HG03432 (cell line): ENCODE data around the gene SETD5.
A peak's percentile ranks its signal among the peaks of the same experiment; 100 is the strongest.
"Not testable (repeated sequence)": the region's sequence is repeated elsewhere in the genome, so short reads cannot be mapped to it uniquely, and the experiment has no call there.

Experiments
- ATAC-seq: cut with Tn5 transposase; IDR thresholded peaks from one replicate; pipeline ENCODE4 v1.9.1; 2021; ENCODE audit warnings: mild to moderate bottlenecking, moderate library complexity; ENCODE audit not compliant: unreplicated experiment

SETD5 gene

GRCh38 chr3:9448643-9449042 is 51.2 kb downstream of the SETD5 start:
- no peak for ATAC-seq

DNA sequence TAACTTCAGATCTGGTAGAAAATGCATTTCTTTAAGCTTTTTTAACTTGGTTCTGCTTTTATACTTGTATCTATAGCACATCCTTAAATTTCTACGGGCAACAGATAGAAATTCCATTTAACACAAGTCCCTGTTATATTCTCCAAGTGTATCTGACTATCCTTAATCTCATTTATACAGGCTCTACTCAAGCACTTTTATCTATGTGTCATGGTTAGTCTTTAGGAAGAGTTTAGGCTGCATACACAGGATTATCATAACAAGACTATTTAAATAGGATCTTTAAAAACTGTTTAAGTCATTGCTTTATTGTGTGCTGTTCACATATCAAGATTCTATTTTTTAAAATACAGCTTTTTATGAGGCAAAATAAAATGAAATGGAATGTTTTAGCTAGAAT is 52.7 kb downstream of the SETD5 start:
- no peak for ATAC-seq

- ATAC-seq, result no peak
Observed at GRCh38 chr3:9450991-9451390, 53.6 kb downstream of the SETD5 start.

- no peak for ATAC-seq
Observed at GRCh38 chr3:9452417-9452816, 55.0 kb downstream of the SETD5 start.

DNA sequence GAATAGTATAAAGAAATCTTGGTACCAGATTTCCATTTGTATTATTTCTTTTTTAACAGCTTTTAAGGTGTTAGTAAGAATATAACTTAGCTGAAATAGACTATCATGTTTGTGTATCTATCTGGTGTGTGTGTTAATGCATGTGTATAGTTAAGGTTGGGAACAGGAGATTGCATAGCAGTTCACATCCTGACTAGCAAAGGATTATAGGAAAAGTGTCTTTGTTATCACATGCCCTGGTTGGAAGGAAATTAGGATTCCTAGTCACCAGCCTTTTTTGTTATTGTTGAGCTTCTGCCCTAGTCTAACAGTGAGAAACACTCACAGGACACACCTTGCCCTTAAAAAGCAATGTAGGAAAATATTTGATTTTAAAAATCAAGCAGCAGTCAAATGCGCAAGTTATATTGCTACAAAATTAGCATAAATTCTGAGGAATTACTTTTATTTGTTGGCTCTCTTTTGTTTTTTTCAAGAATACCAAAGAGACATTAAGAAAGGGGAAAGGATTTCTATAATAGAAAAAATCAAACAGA is 58.2 kb downstream of the SETD5 start:
- ATAC-seq, result no peak

DNA sequence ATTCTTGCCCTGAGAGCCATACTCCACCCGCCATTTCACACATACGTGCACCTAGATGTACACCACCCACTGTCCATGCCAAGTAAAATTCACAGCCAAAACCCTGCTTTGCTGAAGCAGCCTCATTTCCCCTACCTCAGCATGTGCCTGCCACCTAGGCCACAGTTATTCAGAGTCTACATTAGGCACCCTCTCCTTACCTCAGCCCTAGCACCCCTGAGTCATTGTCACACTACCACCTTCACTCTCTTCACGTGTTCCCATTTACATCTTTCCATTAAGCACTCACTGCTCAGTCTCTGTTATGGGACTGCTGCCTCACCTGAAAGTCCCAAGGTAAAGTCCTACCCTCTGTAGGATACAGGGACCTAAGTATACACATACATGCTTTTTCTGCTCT is 70.0 kb downstream of the SETD5 start:
- no peak for ATAC-seq

DNA sequence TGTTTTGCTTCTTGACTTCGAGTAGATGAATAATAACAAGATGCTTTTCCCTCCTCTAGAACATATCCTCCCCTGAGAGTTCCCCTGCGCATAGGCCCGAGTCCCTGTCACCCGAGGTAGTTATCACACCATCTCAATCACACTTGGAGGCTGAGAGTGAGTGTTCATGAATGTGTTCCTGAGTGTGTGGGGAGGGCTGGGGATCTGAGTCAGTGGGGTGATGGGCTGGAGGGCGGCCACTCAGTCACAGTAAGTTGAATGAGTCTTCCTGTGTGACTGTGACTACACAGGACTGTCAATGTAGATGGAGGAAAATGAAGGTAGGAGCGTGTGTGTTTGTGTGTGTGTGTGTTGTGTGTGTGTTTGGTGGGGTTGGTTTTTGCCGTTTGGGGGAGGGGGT is 71.0 kb downstream of the SETD5 start:
- no peak for ATAC-seq

GRCh38 chr3:9469986-9470385 is 72.6 kb downstream of the SETD5 start:
- no peak for ATAC-seq

- no peak for ATAC-seq
Observed at GRCh38 chr3:9473496-9474065, 76.2 kb downstream of the SETD5 start.

DNA sequence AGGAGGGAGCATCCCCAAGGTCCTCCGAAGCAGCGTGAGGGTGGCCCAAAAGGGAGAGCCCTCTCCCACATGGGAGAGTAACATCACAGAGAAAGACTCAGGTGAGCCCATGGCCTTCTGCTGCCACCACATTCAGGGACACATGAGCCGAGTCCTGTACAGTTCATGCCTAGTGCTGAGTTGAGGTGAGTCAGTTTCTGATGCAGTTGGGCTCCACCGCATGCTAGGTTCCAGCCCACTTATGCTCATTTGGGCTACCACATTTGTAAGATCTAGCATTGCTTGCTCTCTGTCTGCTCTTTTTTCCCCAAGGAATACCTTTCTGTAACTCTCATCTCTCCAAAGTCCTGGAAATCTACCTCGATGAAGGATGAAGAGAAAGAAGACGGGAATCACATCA is 77.1 kb downstream of the SETD5 start:
- no peak for ATAC-seq

- ATAC-seq, result no peak
Observed at GRCh38 chr3:9476935-9477334, 79.5 kb downstream of the SETD5 start.

DNA sequence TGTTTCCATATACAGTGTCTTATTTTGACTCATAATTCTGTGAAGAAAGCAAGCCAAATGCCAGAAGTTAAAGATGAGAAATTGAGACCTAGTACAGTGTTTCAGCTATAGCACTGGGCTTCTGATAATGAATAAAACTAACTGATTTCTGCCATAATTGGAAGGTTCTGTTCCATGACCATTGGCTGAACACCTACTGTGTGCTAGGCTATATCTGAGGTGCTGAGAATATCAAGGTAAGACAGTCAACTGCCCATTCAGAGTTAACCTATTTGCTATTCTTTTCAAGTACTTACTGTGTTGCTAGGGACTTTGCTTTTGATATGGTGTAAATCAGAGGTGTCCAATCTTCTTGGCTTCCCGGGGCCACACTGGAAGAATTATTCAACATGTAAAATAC is 82.8 kb downstream of the SETD5 start:
- ATAC-seq, result no peak

DNA sequence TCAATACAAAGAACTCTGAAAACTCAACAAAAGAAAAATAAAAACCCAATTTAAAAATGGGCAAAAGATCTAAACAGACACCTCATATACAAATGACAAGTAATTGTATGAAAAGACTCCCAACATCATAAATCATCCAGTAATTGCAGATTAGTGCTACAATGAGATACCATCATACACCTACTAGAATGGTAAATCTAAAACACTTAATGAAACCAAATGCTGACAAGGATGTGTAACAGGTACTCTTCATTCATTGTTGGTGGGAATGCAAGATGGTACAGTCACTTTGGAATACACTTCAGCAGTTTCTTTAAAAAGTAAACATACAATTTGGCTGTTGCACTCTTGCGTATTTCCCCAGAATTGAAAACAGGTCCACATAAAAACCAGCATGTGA is 87.8 kb downstream of the SETD5 start:
- no peak for ATAC-seq

GRCh38 chr3:9491506-9491905 is 94.1 kb downstream of the SETD5 start:
- ATAC-seq, result no peak

GRCh38 chr3:9494036-9494435 is 96.6 kb downstream of the SETD5 start:
- not testable (repeated sequence) for ATAC-seq

GRCh38 chr3:9496893-9497292 is 99.5 kb downstream of the SETD5 start:
- ATAC-seq, result no peak

DNA sequence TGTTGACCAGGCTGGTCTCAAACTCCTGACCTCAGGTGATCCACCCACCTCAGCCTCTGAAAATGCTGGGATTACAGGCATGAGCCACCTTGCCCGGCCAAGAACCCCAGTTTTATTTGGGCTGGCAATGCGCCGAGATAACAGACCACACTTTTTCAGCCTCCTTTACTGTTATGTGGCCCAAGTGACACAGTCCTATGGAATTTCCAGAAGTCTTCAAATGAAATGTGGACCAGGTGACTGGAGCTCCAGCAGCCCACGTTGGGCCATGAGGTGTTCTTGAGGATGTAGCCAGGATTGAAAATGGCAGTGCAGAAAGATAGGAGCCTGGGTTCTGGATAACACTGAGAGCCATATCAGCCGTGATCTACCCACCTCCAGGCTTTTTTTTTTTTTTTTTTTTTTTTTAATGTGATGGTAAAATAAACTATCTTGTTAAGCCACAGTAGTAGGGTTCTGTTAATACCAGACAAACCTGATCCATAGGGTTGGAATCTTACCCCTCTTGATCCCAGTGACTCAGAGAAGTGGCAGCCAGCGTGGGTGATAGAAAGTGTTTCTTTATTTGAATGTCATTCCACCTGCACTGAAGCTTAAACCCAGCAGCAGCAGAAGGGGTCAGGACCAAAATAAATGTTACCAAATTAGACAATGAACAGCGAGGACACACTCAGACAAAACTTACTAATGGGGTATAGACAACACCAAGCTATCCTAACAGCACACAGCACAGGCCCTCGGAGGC is 100.6 kb downstream of the SETD5 start:
- no peak for ATAC-seq

DNA sequence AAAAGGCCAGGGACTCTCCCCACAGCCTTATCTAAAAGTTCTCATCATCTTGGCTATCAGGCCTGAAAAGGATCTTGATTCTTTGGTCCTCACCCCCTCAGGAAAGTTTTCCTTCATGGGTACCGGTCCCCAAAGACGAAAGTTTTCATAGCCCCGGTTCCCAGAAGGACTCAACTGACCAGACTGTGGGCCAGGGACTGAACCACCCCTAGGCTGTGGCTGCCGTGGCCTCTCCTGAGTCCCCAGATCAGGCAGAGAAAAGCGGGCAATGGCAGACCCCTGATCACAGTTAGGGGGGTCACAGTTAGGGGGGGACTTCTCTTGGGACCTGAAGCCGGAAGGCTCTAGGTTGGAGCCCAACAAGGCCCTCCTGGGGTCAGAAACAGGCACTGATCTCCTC is 101.4 kb downstream of the SETD5 start:
- no peak for ATAC-seq

DNA sequence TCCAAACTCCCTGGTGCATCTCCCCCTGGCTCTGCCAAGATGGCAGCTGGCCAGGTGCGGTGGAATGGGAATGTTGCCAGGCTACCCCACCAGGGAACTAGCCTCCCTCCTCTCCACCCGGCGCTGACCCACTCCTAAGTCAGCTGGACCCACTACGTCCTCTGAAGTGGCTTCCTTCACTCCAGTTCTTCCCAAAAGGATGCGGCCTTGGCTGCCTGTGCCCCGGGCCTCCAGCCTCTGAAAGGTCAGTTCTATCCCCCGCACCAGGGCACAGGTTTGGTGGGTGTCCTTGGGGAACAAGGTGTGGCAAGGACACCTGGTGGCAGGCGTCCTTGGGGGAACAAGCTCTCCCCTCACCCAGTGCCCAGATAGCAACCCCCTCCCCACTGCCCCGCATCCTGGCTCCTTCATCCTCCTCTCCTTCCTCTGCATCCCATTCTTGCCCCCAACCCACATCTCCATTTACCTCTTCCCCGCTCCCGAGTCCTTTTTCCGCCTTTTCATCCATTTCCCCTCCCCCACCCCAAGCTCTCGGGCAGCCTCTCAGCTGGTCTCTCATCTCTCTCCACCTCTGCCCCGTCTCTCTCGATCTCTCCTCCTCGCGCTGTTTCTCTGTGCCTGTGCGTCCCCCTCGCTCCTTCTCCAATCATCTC is 102.2 kb downstream of the SETD5 start:
- no peak for ATAC-seq

DNA sequence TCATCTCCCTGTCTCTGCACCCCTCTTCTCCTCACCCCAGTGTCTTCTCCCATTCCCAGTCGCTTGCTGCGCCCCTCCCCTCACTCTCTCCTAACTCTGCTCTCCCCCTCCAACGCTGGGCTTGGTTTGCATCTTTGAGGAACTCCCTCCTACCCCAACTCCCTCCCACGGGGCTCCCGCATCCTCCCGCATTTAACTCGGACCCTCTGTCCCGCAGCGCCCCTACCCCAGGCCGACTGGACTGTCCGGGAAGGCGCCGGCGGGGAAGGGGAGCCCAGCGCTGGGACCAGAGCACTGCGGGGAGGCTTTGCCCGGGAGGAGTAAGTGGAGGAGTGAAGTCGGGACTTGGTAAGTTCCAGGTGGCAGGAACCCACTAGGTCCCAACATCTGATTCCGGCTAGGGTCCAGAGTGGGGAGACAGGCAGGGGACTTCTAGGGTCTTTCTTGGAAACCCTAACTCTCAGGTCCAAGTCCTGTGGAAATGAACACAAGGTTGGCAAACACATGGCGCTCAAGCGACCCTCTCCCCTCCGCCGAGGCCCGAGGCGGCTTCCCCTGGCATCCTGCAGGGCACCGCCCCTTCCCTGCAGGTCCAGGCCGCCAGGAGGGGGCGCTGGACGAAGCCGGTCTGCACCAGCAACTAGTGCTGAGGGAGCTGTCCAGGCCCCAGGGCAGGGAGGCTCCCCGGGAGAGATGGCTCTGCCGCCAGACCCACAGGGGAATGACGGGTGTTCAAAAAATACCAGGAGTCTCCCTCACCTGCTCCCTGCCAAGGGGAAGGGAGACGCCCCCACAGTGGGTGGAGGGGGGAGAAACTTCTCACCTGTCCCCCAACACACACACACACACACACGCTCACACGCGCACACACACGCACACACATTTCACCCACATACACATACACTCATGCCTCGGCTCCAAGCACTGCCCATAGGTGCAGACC is 103.0 kb downstream of the SETD5 start:
- peak; percentile 65 for ATAC-seq

- ATAC-seq, result no peak
Observed at GRCh38 chr3:9501226-9501625, 103.8 kb downstream of the SETD5 start.
